H1 (cell line): Measurements from ENCODE around the gene ACAD10. TPM values are rescaled to one million over a fixed set of nuclear protein-coding genes. Genes with fewer than 3 reads are reported as not detected.

ENCODE experiments used
- POU5F1 ChIP-seq: IDR thresholded peaks from 2 replicates; pipeline ENCODE4 v1.6.1; 2011; ENCODE audit warnings: low read depth, mild to moderate bottlenecking, low read length, moderate library complexity
- polyA plus RNA-seq, 7 experiments: library from polyadenylated mRNA; depleted of rRNA in 3 of 7; stranded (reverse) in 5 of 7; unstranded in 2 of 7; fragments of >200 nt in 5 of 7; fragments of 200-250 nt in 2 of 7; gene quantifications; 1 replicate in 5 of 7; 2 replicates in 1 of 7; 4 replicates in 1 of 7; pipeline versions ENCODE4 v1.2.1 to v1.2.3, GENCODE V29; 2011 to 2013; ENCODE audit warnings: missing spikeins in 2 of 7, mixed read lengths in 2 of 7
- total RNA-seq: library from RNA; stranded (reverse); fragmentation: NEBNext Ultra II Directional; extraction: Animal tissue kit (Norgen Biotek cat#: 25700); gene quantifications from 2 replicates; pipeline ENCODE4 v1.2.1, GENCODE V29; 2021

ACAD10 gene
- total and polyA plus RNA-seq, 2 of the 8 experiments (the other 6 are each of a cell fraction or from before 2014, with no cell fraction given), result 17.3 to 23.3 TPM

GRCh38 chr12:111788178-111788654 is 102.4 kb downstream of the ACAD10 start (continued):
- TF ChIP-seq POU5F1, result no peak
